ENCODE measurements around the gene FOXN3.
A peak's percentile ranks its signal among the peaks of the same experiment; 100 is the strongest.

Gene FOXN3

GRCh38 chr14:89371585-89372511, 45.2 kb downstream of the FOXN3 start:
- Histone ChIP-seq H3K36me3 (ENCODE audit: insufficient read depth, low read length) (peaks cover 14% of the 10 kb centered on the region; the same call in 1 of the 2 replicates), H3K4me3 (ENCODE audit: low read length, poor library complexity, severe bottlenecking) (no peak overlapping the region), H3K79me2 (ENCODE audit: insufficient read depth, low read length) (peaks cover 98% of the 10 kb centered on the region), H3K4me1 (ENCODE audit: insufficient read depth, low read length, poor library complexity, severe bottlenecking) (peaks cover 15% of the 10 kb centered on the region), H3K4me2 (ENCODE audit: low read depth, low read length, poor library complexity, severe bottlenecking) (peak overlapping the region; percentile 18), H3K9me2 (replicated peaks; ENCODE audit: low read depth, low read length) (no peaks in the 10 kb centered on the region), H3K9me3 (ENCODE audit: insufficient read depth, low read depth, low read length) (peaks cover 4% of the 10 kb centered on the region), H3K9ac (ENCODE audit: low read depth, low read length, poor library complexity, severe bottlenecking) (no peak overlapping the region), H3K27me3 (ENCODE audit: insufficient read depth, low read length, poor library complexity, severe bottlenecking) (no peaks in the 10 kb centered on the region), H3F3A (ENCODE audit: low read depth) (peaks cover 3% of the 10 kb centered on the region; the same call in 1 of the 2 replicates), H2AFZ (ENCODE audit: low read length) (no peak overlapping the region), H4K20me1 (ENCODE audit: insufficient read depth, low read length, poor library complexity, severe bottlenecking) (peaks cover 20% of the 10 kb centered on the region)
- TF ChIP-seq EZH2phosphoT487 (IDR thresholded peaks at IDR 0.05; ENCODE audit: borderline replicate concordance): no peak
- TF ChIP-seq, protein P1, sequence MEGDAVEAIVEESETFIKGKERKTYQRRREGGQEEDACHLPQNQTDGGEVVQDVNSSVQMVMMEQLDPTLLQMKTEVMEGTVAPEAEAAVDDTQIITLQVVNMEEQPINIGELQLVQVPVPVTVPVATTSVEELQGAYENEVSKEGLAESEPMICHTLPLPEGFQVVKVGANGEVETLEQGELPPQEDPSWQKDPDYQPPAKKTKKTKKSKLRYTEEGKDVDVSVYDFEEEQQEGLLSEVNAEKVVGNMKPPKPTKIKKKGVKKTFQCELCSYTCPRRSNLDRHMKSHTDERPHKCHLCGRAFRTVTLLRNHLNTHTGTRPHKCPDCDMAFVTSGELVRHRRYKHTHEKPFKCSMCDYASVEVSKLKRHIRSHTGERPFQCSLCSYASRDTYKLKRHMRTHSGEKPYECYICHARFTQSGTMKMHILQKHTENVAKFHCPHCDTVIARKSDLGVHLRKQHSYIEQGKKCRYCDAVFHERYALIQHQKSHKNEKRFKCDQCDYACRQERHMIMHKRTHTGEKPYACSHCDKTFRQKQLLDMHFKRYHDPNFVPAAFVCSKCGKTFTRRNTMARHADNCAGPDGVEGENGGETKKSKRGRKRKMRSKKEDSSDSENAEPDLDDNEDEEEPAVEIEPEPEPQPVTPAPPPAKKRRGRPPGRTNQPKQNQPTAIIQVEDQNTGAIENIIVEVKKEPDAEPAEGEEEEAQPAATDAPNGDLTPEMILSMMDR (conservative IDR thresholded peaks at IDR 0.05; ENCODE audit: low read length): no peak

DNA sequence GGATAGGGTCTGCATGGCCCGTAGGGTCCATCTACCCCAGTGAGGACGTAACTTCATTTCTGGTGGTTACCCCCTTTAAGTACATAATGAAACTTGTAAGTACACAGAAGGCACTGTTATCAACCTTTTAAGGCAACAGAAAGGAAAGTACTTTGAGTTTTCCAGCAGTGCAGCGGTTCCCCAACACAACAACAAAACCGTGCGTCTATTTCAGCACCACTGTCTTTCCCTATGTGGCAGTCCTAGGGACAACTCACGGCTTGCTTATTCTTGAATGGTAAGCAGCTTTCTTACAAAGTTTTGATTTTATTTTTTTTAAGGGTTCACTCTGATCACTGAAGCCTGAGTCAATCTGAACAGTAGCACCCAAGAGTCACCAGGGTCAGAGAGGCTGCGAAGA, 46.3 kb downstream of the FOXN3 start:
- Histone ChIP-seq H3K9me2 (replicated peaks; ENCODE audit: low read depth, low read length) (no peaks in the 10 kb centered on the region), H4K20me1 (ENCODE audit: insufficient read depth, low read length, poor library complexity, severe bottlenecking) (peaks cover 28% of the 10 kb centered on the region), H2AFZ (ENCODE audit: low read length) (no peak overlapping the region), H3K9me3 (ENCODE audit: insufficient read depth, low read depth, low read length) (peaks cover 4% of the 10 kb centered on the region), H3K4me3 (ENCODE audit: low read length, poor library complexity, severe bottlenecking) (no peak overlapping the region), H3K27me3 (ENCODE audit: insufficient read depth, low read length, poor library complexity, severe bottlenecking) (no peaks in the 10 kb centered on the region), H3K4me1 (ENCODE audit: insufficient read depth, low read length, poor library complexity, severe bottlenecking) (peaks cover 16% of the 10 kb centered on the region), H3K9ac (ENCODE audit: low read depth, low read length, poor library complexity, severe bottlenecking) (no peak overlapping the region), H3K79me2 (ENCODE audit: insufficient read depth, low read length) (peaks cover 99% of the 10 kb centered on the region), H3F3A (ENCODE audit: low read depth) (peaks cover 4% of the 10 kb centered on the region; the same call in 1 of the 2 replicates), H3K36me3 (ENCODE audit: insufficient read depth, low read length) (peaks cover 14% of the 10 kb centered on the region; the same call in 1 of the 2 replicates), H3K4me2 (ENCODE audit: low read depth, low read length, poor library complexity, severe bottlenecking) (no peak overlapping the region)
- TF ChIP-seq, protein P1 (conservative IDR thresholded peaks at IDR 0.05; ENCODE audit: low read length): no peak

GRCh38 chr14:89370381-89370780, 46.7 kb downstream of the FOXN3 start:
- Histone ChIP-seq H3K36me3 (ENCODE audit: insufficient read depth, low read length) (peaks cover 14% of the 10 kb centered on the region; the same call in 1 of the 2 replicates), H3K9ac (ENCODE audit: low read depth, low read length, poor library complexity, severe bottlenecking) (no peak overlapping the region), H3K4me2 (ENCODE audit: low read depth, low read length, poor library complexity, severe bottlenecking) (no peak overlapping the region), H4K20me1 (ENCODE audit: insufficient read depth, low read length, poor library complexity, severe bottlenecking) (peaks cover 28% of the 10 kb centered on the region), H3K4me3 (ENCODE audit: low read length, poor library complexity, severe bottlenecking) (no peak overlapping the region), H3F3A (ENCODE audit: low read depth) (peaks cover 4% of the 10 kb centered on the region; the same call in 1 of the 2 replicates), H2AFZ (ENCODE audit: low read length) (no peak overlapping the region), H3K27me3 (ENCODE audit: insufficient read depth, low read length, poor library complexity, severe bottlenecking) (no peaks in the 10 kb centered on the region), H3K4me1 (ENCODE audit: insufficient read depth, low read length, poor library complexity, severe bottlenecking) (peaks cover 20% of the 10 kb centered on the region), H3K79me2 (ENCODE audit: insufficient read depth, low read length) (peaks cover 99% of the 10 kb centered on the region), H3K9me2 (replicated peaks; ENCODE audit: low read depth, low read length) (no peaks in the 10 kb centered on the region), H3K9me3 (ENCODE audit: insufficient read depth, low read depth, low read length) (peaks cover 4% of the 10 kb centered on the region)
- TF ChIP-seq EZH2phosphoT487 (IDR thresholded peaks at IDR 0.05; ENCODE audit: borderline replicate concordance): no peak
- TF ChIP-seq, protein P1 (conservative IDR thresholded peaks at IDR 0.05; ENCODE audit: low read length): no peak
